ENCODE results near the gene GRK6.

GRK6 gene

DNA sequence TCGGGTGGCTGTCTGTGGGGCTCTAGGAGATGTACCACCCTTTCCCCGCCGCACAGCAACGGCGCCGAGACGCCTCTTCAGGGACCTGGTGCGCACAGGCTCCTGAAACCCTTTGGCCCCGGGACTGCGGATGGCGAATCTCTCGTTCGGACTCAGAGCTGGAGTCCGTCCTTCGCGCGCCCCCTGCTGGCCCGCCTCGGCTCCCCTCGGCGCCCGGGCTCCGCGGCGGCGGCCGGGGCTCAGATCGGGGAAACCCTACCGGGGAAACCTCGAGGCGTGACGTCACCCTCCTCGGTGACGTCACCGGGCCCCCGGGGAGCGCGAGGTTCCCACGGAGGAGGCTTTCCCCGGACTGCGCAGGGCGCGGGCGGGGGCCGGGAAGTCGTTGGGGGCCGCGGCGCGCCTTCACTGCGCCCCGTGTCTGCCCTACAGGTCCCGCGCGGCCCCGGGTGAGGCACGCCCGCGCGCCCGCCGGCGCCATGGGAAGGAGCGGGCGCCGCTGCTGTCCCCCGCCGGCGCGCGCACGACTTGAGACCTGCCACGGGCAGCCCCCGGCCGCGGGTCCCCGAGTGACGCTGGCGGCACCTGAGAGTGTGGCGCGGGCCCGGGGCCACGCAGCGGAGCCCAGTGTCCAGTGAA lies 28.0 kb downstream of the GRK6 start:
- DNase-seq, result peak; percentile 56 to 91

DNA sequence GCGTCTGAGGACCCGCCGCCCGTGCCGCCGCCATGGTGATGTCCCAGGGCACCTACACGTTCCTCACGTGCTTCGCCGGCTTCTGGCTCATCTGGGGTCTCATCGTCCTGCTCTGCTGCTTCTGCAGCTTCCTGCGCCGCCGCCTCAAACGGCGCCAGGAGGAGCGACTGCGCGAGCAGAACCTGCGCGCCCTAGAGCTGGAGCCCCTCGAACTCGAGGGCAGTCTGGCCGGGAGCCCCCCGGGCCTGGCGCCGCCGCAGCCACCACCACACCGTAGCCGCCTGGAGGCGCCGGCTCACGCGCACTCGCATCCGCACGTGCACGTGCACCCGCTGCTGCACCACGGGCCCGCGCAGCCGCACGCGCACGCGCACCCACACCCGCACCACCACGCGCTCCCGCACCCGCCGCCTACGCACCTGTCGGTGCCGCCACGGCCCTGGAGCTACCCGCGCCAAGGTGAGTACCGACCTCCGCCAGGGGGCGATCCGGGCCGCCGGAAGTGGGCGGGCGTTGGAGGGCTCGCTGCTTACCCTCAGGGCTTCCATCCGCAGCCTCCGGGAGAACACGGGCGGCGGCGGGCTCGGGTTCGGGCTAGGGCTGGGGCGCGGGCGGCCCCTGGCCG lies 28.7 kb downstream of the GRK6 start:
- DNase-seq, result peak; percentile 50 to 88

DNA sequence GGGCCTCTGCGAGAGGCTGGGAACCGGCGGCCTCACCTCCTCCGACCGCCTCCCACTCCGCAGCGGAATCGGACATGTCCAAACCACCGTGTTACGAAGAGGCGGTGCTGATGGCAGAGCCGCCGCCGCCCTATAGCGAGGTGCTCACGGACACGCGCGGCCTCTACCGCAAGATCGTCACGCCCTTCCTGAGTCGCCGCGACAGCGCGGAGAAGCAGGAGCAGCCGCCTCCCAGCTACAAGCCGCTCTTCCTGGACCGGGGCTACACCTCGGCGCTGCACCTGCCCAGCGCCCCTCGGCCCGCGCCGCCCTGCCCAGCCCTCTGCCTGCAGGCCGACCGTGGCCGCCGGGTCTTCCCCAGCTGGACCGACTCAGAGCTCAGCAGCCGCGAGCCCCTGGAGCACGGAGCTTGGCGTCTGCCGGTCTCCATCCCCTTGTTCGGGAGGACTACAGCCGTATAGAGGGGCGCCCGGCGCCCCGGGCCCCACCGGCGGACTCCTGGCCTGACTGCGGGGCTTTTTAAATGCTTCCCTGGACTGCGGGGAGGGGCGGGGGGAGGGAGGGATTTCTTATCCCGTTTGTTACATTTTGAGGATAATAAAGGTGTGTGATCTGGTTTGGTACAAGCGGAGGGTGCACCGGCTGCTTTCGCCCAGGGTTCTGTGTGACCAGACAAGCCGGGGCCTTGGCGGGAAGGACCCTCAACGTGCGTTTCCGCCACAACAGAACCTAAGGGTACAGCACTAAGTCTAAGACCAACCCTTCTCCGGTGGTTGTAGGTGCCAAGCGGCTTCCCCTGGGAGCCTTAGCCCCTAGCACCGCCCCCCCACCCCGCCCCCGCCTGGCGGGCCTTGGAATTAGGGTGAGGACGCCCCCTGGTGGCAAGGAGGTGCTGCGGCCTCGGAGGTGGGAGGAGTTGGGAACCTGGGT lies 29.4 kb downstream of the GRK6 start:
- DNase-seq, result peak; percentile 78 to 93

DNA sequence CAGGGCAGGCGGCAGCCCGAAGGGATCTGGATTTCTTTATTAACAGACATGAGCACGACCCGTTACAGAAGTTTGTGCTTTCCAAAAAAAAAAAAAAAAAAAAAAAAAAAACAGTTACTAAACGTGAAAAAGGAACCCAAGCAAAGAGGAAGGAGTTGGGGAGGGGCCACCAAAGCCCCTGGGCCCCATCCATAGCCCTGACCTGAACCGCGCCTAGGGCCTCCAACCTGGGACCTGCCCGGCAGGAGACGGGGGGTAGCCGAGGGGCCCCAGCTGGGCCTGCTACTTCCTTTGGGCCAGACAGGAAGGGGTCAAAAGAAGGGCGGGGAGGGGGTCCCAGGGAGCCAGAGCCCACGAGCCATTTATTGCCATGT lies 30.1 kb downstream of the GRK6 start:
- no peak for DNase-seq

DNA sequence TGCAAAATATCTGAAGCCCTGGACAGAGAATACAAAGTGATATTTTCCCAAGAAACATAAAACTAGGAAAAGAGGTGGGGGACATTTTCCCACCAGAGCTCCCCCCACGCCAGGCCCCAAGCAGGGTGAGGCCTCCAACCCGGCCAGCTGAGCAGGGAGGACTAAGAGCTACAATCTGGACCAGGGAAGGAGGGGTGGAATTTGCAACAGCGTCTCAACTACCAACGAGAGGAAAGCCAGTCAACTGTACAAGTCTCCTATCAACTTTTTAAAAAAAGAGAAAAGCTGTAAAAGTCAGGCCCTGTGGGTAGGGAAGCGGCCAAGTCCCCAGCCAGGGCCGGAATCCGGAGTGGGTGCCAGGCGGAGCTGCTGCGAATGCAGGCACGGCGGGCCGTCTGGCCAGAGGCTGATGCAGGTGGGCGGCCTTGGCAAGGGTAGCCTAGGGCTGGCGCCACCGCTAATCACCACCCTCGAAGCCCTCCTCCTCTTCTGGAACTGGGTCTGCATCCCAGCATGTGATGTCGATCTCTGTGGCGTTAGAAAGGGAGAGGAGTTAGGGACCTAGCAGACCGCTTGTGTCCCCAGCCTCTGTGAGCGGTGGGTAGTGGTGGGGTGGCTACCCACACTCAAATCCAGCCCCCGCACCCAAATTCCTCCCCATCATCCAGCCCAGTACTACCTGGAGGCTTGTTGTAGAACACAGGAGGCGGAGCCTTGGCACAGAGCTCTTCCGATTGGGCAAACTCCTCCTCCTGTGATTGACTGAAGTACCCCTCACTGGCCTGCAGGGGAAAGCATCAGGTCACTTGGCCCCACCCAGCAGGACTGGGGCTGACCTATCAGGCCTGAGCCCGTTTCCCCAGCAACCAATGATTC lies 30.7 kb downstream of the GRK6 start:
- DNase-seq, result peak; percentile 94 to 95

DNA sequence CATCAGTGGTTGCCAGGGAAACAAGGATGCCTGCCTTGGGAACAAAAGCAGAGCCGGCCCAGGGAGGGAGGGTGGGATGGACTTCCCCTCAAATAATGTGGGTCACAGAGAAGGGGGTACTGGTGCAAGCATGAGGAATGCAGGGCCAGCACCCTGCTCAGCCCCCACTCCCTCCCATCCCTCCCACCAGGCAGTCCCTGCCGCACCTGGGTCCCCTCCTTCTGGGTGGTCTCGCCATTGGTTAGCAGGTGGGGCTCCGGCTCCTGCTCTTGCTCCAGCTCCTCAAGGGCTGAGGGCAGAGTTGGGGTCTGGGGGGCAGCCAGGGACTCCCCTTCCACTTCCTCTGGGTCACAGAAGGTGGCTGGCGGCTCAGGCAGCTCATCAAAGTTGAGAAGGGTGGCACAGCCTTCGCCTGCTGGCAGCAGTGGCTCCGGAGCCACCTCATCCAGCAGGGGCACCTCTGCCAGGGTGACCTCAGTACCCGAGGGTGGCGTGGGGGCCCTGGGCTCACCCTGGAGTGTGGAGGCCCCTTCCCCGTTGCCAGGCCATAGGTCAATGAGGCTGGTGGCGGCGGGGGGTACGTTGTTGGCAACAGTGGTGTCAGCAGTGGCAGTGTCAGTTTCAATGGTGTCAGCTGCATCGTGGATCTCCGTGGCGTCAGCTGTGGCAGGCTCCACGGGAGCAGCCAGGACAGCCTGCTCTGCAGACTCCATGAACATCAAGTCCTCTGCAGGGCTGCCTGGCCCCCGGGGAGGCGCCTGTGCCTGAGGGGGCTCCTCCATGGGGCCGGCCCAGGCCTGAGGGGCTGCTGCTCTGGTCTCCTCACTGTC lies 31.6 kb downstream of the GRK6 start:
- no peak for DNase-seq

DNA sequence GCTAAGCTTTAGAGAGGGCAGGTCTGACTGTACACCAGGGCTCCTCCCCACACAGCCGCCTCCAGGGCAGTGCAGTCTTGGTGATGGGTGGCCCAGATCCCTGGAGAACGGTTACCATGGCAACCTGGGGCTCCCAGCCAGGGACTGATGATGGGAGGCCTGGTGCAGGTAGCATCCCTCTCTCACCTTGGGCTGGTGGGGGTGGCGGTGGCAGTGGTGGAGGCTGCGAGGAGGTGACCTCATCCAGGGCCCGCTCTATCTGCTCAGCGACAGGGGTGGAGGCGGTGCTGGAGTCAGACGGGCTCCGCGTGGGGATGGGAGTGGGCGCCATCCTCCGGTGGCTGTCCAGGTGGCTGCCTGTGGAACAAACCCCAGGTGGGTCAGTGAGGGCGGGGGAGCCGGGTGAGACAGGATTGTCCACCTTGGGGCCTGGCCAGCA lies 32.5 kb downstream of the GRK6 start:
- peak in 1 of 2 experiments; percentile 40 for DNase-seq

DNA sequence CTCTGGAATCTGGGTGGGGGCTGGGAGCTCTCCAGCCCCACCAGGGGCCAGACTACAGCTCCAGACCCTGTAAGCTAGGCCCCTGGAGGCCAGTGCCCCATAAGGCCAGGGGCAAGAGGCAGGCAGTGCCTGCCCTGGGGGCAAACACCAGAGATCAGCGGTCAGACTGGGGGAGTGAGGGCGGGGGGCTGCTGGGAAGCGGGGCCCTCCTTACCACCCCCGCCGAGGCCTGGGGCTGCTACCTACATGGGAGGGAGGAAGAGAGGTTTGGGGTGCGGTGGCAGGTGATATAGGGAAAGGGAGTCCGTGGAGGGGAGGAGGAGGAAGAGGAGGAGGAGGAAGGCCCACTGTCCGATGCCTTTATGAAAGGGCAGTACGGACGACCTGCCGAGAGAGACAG lies 32.9 kb downstream of the GRK6 start:
- no peak for DNase-seq

DNA sequence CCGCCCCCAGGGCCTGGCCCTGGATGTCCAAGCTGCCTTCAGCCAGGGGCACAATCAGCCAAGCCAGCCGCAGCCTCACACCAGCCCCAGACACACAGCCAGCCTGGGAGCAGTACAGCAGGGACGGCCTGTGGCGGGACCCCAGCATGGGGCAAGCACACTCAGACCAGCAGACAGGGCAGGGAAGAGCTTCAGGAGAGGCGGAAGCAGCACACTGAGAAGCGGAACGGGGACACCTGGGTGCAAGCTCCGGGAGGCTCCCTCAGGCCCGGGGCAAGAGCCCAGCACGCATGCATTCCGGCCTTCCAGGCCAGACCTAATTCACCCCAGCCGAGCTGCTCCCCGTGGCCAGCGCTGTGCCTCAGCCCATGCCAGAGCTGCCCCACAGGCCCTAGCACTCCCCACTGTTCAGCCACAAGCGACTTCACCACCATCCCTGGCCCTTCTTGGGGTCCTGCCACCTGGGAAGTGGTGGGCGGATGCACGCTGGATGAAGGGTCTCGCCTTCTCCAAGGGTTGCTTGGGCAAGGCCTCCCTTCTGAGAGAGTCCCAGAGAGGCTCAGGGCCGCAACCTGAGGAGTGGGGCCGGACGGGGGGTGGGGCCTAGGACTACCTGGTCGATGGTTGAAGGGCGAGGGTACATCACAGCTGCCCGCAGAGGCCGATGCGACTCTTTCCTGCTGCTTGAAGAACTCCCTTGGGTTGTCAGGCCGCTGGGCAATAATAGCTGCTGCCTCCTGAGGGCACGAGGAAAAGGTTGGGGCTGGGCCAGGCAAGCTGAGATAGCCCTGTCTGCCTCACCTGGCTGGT lies 33.5 kb downstream of the GRK6 start:
- DNase-seq, result no peak

DNA sequence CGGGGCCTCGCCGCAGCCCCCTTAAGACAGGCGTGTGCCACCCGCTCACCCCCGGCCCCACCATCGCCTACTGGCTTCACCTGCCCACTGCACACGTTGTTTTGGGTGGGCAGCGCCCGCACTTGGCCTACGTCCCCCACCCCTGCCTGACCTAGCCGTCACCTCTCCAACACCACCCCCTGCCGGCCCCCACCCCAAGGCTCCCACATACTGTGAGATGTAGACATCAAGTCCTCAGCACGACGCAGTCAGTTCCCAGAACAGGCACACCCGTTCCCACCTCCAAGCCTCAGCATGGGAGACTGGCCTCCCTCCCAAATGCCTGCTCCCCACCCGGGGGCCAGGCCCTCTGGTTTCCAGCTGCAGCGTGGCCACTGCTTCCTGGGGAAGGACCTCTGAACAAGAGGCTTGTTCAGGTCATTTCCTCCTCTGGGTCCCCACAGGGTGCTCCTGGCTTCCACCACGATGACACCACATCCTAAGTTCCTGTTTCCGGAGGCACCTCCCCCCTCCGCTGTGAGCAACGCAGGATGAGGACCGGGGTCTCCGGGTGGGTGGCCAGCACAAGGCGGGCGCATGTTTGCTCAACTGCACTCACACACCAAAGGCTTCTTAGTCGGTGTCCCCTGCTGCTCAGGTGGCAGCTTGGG lies 35.7 kb downstream of the GRK6 start:
- no peak for DNase-seq

DNA sequence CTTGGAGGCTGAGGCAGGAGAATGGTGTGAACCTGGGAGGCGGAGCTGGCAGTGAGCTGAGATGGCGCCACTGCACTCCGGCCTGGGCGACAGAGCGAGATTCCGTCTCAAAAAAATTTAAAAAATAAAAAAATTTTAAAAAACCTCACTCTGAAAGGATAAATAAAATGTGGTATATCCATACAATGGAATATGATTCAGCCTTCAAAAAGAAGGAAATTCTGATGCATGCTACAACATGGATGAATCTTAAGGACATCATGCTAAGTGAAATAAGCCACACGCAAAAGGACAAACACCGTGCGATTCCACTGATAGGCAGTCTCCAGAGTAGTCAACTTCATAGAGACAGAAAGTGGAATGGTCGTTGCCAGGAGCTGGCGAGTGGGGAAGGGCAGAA lies 38.6 kb downstream of the GRK6 start:
- DNase-seq, result no peak

DNA sequence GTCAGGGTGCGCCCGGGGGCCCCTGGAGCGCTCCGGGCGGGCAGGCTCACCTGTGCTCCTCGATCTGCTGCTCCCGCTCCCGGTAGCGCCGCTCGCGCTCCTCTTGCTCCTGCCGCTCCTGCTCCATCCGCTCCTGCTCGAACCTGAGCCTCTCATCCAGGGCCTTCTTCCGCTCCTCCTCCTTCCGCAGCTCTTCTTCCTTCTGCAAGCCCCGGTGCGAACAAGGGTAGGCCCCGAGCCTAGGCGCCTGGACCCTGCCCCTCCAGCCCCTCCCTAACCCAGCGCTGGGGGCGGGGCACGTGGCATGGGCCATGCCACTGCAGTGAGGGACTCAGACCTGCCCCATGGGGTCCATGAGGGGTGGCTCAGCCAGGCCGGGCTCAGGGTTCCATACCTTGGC lies 40.4 kb downstream of the GRK6 start:
- DNase-seq, result no peak

DNA sequence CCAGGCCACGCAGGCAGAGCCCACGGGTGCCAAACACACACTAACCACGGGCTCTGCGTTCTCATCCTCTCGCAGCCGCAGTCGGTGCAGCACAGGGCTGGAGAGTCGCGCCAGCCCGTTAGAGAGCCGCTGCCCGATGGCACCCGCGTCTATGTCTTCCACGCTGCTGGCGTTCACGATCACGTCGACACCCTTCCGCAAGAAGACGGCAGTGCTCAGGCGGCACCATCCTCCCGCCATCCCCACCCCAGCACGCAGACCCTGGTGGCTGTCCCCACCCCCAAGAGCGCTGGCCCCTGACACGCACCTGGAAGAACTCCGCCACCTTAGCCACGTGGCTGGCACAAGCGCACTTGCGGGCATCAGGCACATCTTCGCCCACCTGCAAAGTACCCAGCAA lies 41.0 kb downstream of the GRK6 start:
- DNase-seq, result no peak

DNA sequence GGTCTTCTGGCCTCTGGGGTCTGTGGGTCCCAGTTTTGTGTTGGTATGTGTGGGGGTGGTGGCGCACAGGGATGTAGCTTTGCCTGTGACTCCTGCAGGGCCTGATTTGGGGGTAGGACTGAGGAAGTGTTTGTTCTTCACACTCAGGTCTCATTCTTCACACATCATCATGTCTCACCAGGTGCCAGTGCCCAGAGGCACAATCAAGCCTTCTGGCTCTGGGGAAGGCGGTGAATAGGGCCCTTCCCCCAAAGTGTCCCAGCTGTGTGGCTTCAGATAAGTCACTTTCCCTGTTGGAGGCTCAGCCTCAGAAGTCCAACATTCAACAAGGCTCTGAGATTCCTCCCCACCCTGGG lies 41.8 kb downstream of the GRK6 start:
- DNase-seq, result no peak

DNA sequence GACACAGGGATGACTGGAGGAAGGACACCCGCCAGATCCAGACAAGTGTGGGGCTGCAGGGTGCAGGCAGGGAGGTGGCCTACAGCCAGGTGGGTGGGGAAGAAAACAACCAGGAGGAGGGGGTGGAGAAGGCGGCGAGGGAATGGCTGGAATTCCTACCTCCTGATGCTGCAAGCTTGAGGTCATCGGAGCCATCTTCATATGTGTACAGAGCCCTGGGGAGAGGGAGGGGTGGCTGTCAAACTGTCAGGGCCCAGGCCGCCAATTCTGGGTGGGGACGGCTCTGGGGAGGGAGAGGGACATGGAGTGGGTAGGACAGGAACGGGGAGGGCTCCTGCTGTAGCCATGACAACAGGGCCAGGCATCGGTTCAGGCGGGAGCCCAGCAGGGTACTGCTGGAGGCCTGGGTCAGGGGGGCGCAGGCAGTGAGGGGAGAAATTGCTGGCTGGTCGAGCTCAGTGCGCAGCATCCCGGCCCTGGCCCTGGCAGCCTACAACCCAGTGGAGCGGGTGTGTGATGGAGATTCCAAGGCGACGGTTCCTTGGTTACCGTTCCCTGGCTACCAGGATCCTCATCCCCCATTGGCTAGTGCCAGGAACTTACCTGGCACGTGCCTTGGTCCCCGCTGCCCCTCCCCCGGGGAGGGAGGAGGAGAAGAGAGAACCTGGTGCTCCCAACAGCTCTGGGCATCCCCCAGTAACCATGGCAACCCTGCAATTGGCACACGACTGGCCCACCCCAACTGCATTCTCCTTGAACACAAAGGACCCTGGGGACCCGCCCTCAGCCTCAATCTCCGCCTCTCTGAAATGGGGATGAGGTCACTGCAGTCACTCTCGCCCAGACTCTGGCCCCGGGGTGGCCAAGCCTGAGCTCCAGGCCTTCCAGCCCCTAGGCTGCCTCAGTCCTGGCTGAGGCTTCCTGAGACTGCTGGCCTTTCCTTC lies 42.5 kb downstream of the GRK6 start:
- no peak for DNase-seq

DNA sequence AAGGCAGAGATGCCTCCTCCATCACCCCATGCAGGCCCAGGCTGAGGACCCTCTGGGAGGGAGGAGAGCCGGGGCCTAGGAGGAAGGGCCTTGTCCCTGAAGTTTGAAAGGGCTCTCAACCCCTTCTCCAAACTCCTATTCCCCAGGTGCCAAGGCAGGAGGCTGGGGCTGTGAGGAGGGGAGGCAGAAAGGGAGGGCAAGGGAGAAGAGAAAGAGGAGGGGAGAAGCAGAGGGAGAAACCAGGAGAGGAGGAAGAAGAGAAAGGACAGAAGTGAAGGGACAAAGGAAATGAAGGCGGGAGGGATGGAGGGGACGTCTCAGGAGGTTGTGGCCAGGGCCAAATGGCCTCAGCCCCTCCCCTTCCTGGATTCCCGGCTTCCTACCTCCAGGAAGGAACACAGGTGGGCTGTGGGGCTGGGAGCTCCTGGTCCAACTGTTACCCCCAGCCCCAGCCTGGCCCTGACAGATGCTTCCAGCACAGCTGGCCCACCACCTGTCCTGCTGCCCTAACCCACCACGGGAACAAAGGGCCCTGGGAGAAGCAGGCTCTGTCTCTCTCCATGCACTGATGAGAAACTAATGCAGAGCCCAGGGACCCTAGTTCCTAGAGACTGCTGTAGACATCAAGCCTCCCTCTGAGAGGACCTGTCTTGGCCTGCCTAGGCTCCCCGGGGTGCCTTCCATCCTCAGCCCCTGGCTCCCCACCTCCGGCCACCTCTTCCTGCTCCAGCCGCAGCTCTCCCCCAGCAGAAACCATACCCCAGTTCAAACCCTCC lies 43.5 kb downstream of the GRK6 start:
- no peak for DNase-seq

DNA sequence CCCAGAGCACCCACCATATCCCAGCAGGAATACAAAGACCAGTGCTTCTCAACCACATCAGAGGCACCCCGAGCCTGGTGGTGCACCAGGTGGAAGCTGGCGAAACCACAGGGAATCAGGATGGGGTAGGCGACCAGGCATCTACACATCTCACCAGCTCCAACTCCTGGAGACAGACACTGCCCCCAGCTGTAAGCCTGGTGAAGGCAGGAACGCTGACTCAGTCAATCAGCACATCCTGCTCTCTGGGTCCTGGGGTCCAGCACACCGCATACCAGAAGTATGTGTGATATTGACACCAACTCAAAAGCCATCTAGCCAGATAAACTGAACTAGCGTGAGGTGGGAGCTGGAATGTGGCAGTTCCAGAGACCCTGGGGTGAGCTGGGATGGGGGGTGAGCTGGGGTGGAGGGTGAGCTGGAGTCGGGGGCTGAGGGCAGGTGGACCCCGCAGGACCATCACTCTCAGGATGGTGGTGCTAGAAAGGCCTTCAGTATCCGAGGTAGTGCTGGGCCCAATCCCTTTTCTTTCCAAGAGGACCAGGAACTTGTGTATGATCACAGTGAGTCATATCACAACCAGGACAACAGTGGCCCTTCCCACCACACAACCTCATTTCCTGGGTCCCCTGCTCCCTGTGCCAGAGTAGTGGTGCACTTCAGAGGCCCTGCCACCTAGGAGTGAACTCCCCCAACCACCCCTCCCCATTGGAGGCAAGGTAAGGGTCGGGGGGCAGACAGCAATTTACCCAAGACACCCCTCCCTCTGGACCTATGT lies 44.5 kb downstream of the GRK6 start:
- DNase-seq, result no peak

Data from NCI-H526 (cell line).